RPMI7951 (cell line): ENCODE data around the gene CBFA2T3. TPM values are rescaled to one million over a fixed set of nuclear protein-coding genes. Genes with fewer than 3 reads are reported as not detected.
"Not testable (repeated sequence)": the region's sequence is repeated elsewhere in the genome, so short reads cannot be mapped to it uniquely, and the experiment has no call there.

Experiments used
- DNase-seq: peaks from one replicate; pipeline ENCODE4 v3.0.0-alpha.2; 2012; ENCODE audit warnings: low read depth
- total RNA-seq: library from RNA; depleted of rRNA; stranded (reverse); fragments of >200 nt; shearing (Covaris generic); gene quantifications from 2 replicates; pipeline ENCODE4 v1.2.3, GENCODE V29; 2014

The CBFA2T3 gene
- total RNA-seq, 1 experiment from 2014 or later = not detected

GRCh38 chr16:89013111-89013510 is 36.1 kb upstream of the CBFA2T3 start:
- DNase-seq = no peak

- DNase-seq = no peak
Measured at GRCh38 chr16:89012622-89012995, 35.6 kb upstream of the CBFA2T3 start.

GRCh38 chr16:89011909-89012621 is 35.1 kb upstream of the CBFA2T3 start:
- DNase-seq = no peak

- no peak for DNase-seq
Measured at GRCh38 chr16:89010210-89010925, 33.4 kb upstream of the CBFA2T3 start.

GRCh38 chr16:89009343-89010209 is 32.6 kb upstream of the CBFA2T3 start:
- DNase-seq = no peak

- not testable (repeated sequence) for DNase-seq
Measured at GRCh38 chr16:89008796-89009195, 31.8 kb upstream of the CBFA2T3 start.

GRCh38 chr16:89007371-89008249 is 30.6 kb upstream of the CBFA2T3 start:
- no peak for DNase-seq

- no peak for DNase-seq
Measured at GRCh38 chr16:89006036-89006752, 29.2 kb upstream of the CBFA2T3 start.

- DNase-seq = no peak
Measured at GRCh38 chr16:89005201-89006035, 28.4 kb upstream of the CBFA2T3 start.

GRCh38 chr16:89004209-89004831 is 27.3 kb upstream of the CBFA2T3 start:
- DNase-seq = peak; percentile 15

- no peak for DNase-seq
Measured at GRCh38 chr16:89003831-89004208, 26.8 kb upstream of the CBFA2T3 start.

- DNase-seq = no peak
Measured at GRCh38 chr16:89002851-89003830, 26.1 kb upstream of the CBFA2T3 start.

GRCh38 chr16:89002081-89002480 is 25.1 kb upstream of the CBFA2T3 start:
- not testable (repeated sequence) for DNase-seq

- DNase-seq = no peak
Measured at GRCh38 chr16:89001117-89002027, 24.4 kb upstream of the CBFA2T3 start.

GRCh38 chr16:89000207-89000959 is 23.4 kb upstream of the CBFA2T3 start:
- no peak for DNase-seq
